Left lung (tissue), 10 donors: ENCODE measurements around the gene DNAJC6. TPM values are rescaled to one million over a fixed set of nuclear protein-coding genes. Genes with fewer than 3 reads are reported as not detected.
A peak's percentile ranks its signal among the peaks of the same experiment; 100 is the strongest.

ENCODE experiments used
- ATAC-seq: fragments of 200-7000 bp; cut with Tn5 transposase; one replicate; pipeline ENCODE4 v1.9.1; 2020; ENCODE audit warnings: moderate library complexity
- DNase-seq, 4 donors: peaks; one replicate each; pipeline ENCODE4 v3.0.0-alpha.2; 2013 to 2020
- H3K27ac ChIP-seq, 2 donors: fragments of 200-600 bp; sonication (generic) in 1 of 2; one replicate each; pipeline versions ENCODE4 v1.5.0 to v1.8.0; 2020 to 2021
- H3K27me3 ChIP-seq, 2 donors: fragments of 200-600 bp; sonication (generic) in 1 of 2; one replicate each; pipeline versions ENCODE4 v1.5.0 to v1.8.0; 2020 to 2021
- H3K36me3 ChIP-seq, 2 donors: fragments of 200-600 bp; sonication (generic) in 1 of 2; one replicate each; pipeline versions ENCODE4 v1.5.0 to v1.8.0; 2020 to 2021
- H3K4me1 ChIP-seq, 2 donors: fragments of 200-600 bp; one replicate each; pipeline ENCODE4 v1.8.0; 2021
- H3K4me3 ChIP-seq, 2 donors: fragments of 200-600 bp; sonication (generic) in 1 of 2; one replicate each; pipeline versions ENCODE4 v1.5.0 to v1.8.0; 2020 to 2021; ENCODE audit warnings: mild to moderate bottlenecking in 1 of 2
- H3K9me3 ChIP-seq, 2 donors: fragments of 200-600 bp; sonication (generic) in 1 of 2; one replicate each; pipeline versions ENCODE4 v1.5.0 to v1.8.0; 2020 to 2021
- intact Hi-C, 2 donors: fragments of 100-400 bp; cut with DNase I; formaldehyde crosslinking; loops; one replicate each; pipeline versions ENCODE4 v1.11.2 to v1.14.2; 2022
- polyA plus RNA-seq, 6 donors: library from polyadenylated mRNA; unstranded; fragments of 120-200 nt; gene quantifications; one replicate each; pipeline ENCODE4 v1.2.1, GENCODE V29; 2013; ENCODE audit not compliant: insufficient read length in 6 of 6
- total RNA-seq, 2 donors: library from RNA; stranded (reverse); fragmentation: NEBNext Ultra II Directional; extraction: Animal tissue kit (Norgen Biotek cat#: 25700); gene quantifications; one replicate each; pipeline ENCODE4 v1.2.1, GENCODE V29; 2021
- TF ChIP-seq, protein P1 (sequence below), 2 donors: fragments of 200-600 bp; sonication (generic) in 1 of 2; IDR thresholded peaks; one replicate each; pipeline versions ENCODE4 v1.5.0 to v1.8.0; 2021; ENCODE audit warnings: antibody characterized with exemption in 2 of 2
- donor health status: DM: no; HTN: yes; CAD: no.
- donor health status: DM: no; HTN: no; CAD: no.

Gene DNAJC6
- total and polyA plus RNA-seq, 8 donors: 2.3 to 4.6 (median 2.8) TPM

DNA sequence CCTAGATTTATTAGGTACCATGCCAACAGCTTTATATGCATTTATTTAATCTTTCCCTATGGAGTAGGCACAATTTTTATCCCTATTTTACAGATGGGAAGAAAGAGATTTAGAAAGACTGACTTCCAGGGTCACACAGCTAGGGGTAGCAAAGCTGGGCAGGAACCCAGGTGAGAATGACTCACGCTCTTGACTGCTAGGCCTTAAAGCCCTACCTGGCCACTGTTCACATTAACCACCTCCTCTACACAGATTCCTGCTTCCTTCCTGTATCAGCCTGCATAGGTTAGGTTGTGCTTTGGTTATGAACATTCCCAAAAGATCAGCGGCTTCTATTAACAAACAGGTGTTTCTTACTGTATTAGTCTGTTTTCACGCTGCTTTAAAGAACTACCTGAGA, 53.2 kb downstream of the DNAJC6 start:
- Histone ChIP-seq H3K9me3 (no peaks in the 10 kb centered on the region), H3K27me3 (no peaks in the 10 kb centered on the region), H3K27ac (no peak overlapping the region), H3K4me1 (no peaks in the 10 kb centered on the region), H3K4me3 (no peak overlapping the region), H3K36me3 (no peaks in the 10 kb centered on the region)
- DNase-seq (peak in 1 of 4 donors; percentile 36), ATAC-seq (peak; percentile 86)
- TF ChIP-seq, protein P1, sequence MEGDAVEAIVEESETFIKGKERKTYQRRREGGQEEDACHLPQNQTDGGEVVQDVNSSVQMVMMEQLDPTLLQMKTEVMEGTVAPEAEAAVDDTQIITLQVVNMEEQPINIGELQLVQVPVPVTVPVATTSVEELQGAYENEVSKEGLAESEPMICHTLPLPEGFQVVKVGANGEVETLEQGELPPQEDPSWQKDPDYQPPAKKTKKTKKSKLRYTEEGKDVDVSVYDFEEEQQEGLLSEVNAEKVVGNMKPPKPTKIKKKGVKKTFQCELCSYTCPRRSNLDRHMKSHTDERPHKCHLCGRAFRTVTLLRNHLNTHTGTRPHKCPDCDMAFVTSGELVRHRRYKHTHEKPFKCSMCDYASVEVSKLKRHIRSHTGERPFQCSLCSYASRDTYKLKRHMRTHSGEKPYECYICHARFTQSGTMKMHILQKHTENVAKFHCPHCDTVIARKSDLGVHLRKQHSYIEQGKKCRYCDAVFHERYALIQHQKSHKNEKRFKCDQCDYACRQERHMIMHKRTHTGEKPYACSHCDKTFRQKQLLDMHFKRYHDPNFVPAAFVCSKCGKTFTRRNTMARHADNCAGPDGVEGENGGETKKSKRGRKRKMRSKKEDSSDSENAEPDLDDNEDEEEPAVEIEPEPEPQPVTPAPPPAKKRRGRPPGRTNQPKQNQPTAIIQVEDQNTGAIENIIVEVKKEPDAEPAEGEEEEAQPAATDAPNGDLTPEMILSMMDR (IDR thresholded peaks at IDR 0.05): no peak
- intact Hi-C loops: no loop called here

DNA sequence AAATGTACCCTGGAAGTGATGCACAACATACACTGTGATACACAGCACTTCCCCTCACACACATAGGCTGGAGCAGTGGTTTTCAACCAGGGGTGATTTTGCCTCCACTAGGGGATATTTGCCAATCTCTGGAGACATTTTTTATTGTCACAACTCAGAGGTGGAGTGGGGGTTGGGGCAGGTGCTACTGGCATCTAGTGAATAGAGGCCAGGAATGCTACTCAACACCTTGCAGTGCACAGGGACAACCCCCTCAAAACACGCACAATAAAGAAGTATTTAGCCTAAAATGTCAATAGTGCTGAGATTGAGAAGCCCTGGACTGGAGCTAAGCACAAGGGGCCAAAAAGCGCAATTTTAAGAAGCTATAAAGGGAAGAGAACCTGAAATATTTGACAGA, 54.1 kb downstream of the DNAJC6 start:
- H3K4me1 ChIP-seq: no peaks in the 10 kb centered on the region
- DNase-seq (no peak), ATAC-seq (no peak)
- H3K4me3 ChIP-seq: no peak overlapping the region
- H3K27ac ChIP-seq: no peak overlapping the region
- no peaks in the 10 kb centered on the region for H3K9me3 ChIP-seq
- no peaks in the 10 kb centered on the region for H3K36me3 ChIP-seq
- TF ChIP-seq, protein P1 (IDR thresholded peaks at IDR 0.05): no peak
- H3K27me3 ChIP-seq: no peaks in the 10 kb centered on the region
- intact Hi-C loops: no loop called here

DNA sequence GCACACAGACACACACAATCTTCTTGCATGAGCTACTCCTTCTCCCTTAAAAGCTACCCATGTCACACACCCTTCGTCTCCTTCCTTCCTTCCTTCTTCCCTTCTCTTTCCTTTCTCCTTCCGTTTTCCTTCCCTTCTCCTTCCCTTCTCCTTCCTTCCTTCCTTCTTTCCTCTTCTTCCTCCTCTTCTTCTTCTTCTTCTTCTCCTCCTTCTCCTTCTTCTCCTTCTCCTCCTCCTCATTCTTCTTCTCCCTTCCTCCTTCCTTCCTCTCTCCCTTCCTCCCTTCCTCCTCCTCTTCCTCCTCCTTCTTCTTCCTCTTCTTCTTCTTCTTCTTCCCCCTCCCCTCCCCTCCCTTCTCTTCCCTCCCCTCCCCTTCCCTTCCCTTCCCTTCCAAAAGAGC, 59.1 kb downstream of the DNAJC6 start:
- H3K36me3 ChIP-seq: no peaks in the 10 kb centered on the region
- H3K4me1 ChIP-seq: no peaks in the 10 kb centered on the region
- DNase-seq: no peak
- no peak for ATAC-seq
- TF ChIP-seq, protein P1 (IDR thresholded peaks at IDR 0.05): no peak
- no peaks in the 10 kb centered on the region for H3K27me3 ChIP-seq
- H3K4me3 ChIP-seq: no peak overlapping the region
- intact Hi-C loops: no loop called here
- no peak overlapping the region for H3K27ac ChIP-seq
- no peaks in the 10 kb centered on the region for H3K9me3 ChIP-seq

DNA sequence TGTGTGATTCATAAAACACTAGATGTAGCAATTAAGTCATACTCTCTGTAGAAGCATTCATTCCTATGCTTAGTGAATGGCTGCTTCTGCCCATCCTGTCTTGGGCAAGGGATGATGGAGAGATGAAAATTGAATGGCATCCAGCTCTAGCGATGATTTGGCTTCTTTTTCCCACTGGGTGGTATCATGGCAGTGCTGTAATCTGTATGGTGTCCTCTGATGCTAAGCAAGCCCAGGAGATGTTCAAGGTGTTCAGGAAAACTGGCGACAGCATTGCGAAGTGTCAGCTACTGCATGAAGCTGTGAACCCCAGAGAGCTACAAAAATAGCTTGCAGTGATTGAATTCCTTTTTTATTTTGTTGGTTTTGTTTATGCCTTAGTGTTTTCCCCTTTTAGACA, 62.2 kb downstream of the DNAJC6 start:
- no peak for DNase-seq
- no peaks in the 10 kb centered on the region for H3K9me3 ChIP-seq

DNA sequence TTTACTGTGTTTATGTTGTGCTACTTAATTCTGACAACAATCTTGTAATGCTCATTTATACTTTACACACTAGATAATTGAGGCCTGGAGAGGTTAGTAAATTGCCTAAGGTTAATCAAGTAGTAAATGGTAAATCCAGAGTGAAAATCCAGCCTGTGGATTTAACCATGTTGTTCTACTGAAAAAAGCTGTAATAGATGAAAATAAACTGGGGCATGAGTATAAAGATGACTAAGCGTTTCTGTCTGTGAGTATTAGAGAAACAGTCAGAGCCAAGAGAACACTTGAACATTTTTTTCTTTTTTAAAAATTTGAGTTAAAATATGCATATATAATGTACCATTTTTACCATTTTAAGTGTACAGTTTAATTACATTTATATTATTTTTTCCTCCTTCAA, 63.2 kb downstream of the DNAJC6 start:
- intact Hi-C loops: no loop called here
- TF ChIP-seq, protein P1 (IDR thresholded peaks at IDR 0.05): no peak
- no peaks in the 10 kb centered on the region for H3K27me3 ChIP-seq
- DNase-seq (no peak), ATAC-seq (no peak)
- H3K9me3 ChIP-seq: no peaks in the 10 kb centered on the region
- H3K4me1 ChIP-seq: no peaks in the 10 kb centered on the region
- H3K36me3 ChIP-seq: no peaks in the 10 kb centered on the region
- no peak overlapping the region for H3K27ac ChIP-seq
- no peak overlapping the region for H3K4me3 ChIP-seq

More for the DNA sequence above, 62.2 kb downstream of the DNAJC6 start:
- intact Hi-C loops: no loop called here
- no peak overlapping the region for H3K27ac ChIP-seq
- H3K27me3 ChIP-seq: no peaks in the 10 kb centered on the region
- no peak overlapping the region for H3K4me3 ChIP-seq
- H3K4me1 ChIP-seq: no peaks in the 10 kb centered on the region
- ATAC-seq: no peak
- no peaks in the 10 kb centered on the region for H3K36me3 ChIP-seq
- TF ChIP-seq, protein P1 (IDR thresholded peaks at IDR 0.05): no peak
